HUES6 (cell line): ENCODE measurements around the gene CS.

Experiments
- H3K27ac ChIP-seq: 2 replicates; pipeline ENCODE4 v1.7.0; 2013; ENCODE audit warnings: low read depth, mild to moderate bottlenecking, low read length, inconsistent platforms
- H3K27me3 ChIP-seq: 2 replicates; pipeline ENCODE4 v1.6.1; 2013; ENCODE audit warnings: low read length; ENCODE audit not compliant: control insufficient read depth, insufficient read depth
- H3K36me3 ChIP-seq: 2 replicates; pipeline ENCODE4 v1.6.1; 2013; ENCODE audit warnings: low read length; ENCODE audit not compliant: control insufficient read depth, insufficient read depth
- H3K4me1 ChIP-seq: 2 replicates; pipeline ENCODE4 v1.6.1; 2013; ENCODE audit warnings: low read length; ENCODE audit not compliant: control insufficient read depth, insufficient read depth
- H3K4me3 ChIP-seq: 2 replicates; pipeline ENCODE4 v1.5.1; 2013; ENCODE audit warnings: low read depth, low read length
- H3K9ac ChIP-seq: one replicate; pipeline ENCODE4 v1.6.1; 2013; ENCODE audit warnings: mild to moderate bottlenecking, low read length
- H3K9me3 ChIP-seq: 2 replicates; pipeline ENCODE4 v1.6.1; 2013; ENCODE audit warnings: low read depth, low read length; ENCODE audit not compliant: control insufficient read depth, insufficient read depth

Gene CS

DNA sequence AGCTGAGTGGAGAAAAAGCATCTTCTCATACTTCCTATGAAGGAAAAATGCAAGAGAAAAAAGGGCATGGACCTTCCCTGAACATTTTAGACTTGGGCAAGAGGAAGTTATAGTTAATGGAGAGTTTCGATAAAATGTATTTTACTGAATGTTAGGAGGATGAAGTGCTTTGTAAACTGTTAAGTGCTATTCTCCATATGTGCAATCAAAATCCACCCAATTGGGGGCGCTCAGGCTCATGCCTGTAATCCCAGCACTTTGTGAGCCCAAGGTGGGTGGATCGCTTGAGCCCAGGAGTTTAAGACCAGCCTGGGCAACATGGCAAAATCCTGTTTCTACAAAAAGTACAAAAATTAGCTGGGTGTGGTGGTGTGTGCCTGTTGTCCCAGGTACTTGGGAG is 17.5 kb upstream of the CS start:
- no peak overlapping the region for H3K4me3 ChIP-seq
- peaks cover 48% of the 10 kb centered on the region for H3K36me3 ChIP-seq
- no peak overlapping the region for H3K27ac ChIP-seq
- no peak overlapping the region for H3K9ac ChIP-seq
- no peaks in the 10 kb centered on the region for H3K9me3 ChIP-seq
- no peaks in the 10 kb centered on the region for H3K4me1 ChIP-seq
- H3K27me3 ChIP-seq = no peaks in the 10 kb centered on the region

DNA sequence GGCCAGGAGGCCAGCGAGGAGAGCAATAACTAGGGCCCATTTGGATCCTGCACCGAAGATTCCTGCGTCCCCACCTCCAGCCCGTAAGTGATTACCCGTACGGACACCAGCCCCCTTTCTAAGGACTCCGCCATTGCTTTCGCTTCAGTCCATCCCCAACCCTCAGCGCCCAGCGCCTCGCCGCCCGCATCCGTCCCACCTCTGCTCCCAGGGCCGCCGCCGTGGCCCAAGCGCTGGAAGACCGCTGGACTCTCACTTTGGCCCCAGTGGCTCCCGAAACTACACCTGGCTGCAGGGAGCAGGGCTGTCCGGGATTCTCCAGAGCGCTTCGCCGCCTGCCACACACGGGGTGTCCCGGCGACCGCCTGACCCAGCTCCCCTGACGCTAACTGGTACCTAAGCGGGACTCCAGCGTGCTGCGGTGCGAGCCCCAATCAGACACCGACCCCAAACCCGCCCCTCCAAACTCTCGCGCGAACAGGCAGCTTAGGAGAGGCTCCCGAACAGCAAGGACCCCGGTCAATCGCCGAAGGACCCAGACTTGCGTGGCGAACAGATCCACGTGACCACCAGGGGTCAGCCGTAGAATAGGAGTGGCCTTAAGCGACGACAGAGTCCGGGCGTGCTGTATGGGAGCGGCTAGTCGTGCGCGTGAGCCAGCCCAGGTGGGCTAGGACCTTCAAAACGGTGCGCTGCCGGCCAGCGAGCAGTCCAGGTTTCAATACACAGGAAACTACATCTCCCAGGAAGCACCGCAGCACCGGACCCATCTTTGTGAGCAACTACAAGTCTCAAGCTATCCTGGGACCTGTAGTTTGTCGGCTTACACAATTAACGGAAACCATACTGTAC is 15.7 kb upstream of the CS start, which contains the start of gene CNPY2:
Gene CNPY2 (minus strand): TSS at position 367 of the 852 bp plus-strand sequence. CDS start 771 bp downstream, outside the sequence.
- no peaks in the 10 kb centered on the region for H3K27me3 ChIP-seq
- peak within 1 kb of the TSS; percentile 97 for H3K9ac ChIP-seq
- peak within 1 kb of the TSS; percentile 13 for H3K27ac ChIP-seq
- no peaks in the 10 kb centered on the region for H3K4me1 ChIP-seq
- H3K9me3 ChIP-seq = no peaks in the 10 kb centered on the region
- H3K4me3 ChIP-seq = peak within 1 kb of the TSS; percentile 100
- H3K36me3 ChIP-seq = peaks cover 45% of the 10 kb centered on the region

DNA sequence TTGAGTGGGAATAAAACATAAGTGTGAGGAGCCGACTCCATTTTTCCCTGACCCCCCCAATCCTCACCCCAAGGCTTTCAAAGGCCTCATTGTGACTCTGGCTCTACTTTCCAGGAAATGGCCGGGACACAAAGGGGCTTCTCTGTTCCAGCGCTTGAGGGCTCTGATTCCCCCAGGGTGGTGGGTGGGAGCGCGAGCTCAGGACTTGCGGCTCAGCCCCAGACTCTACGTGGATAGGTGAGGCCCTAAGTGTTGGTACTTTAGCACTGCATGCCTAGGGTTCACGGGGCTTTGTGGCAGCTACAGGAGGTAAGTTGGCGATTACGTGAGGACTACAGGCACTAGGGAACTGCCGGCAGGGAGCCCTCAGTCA is 15.1 kb upstream of the CS start:
- Histone ChIP-seq H3K36me3 (peaks cover 51% of the 10 kb centered on the region), H3K9ac (peak overlapping the region; percentile 97), H3K9me3 (no peaks in the 10 kb centered on the region)

DNA sequence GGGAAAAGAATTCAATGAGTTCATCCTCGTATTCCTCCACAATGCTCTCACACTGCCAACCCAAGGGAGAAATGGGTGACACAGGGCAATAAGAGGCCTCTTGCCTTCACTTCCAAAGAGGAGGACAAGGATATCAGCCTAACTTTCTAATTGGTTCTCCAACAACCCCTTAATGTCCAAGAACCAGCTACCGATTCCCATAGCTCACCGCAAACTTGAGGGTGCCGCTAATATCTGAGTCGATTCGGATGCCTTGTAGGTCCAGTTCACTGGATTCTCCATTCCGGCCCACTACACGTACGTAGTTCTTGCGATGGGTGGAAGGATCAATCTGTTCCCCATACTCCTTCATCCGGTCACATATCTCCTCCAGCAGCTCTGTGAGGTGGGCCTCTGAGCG is 10.9 kb upstream of the CS start:
- Histone ChIP-seq H3K9me3 (no peaks in the 10 kb centered on the region), H3K27ac (no peak overlapping the region), H3K27me3 (no peaks in the 10 kb centered on the region), H3K9ac (no peak overlapping the region), H3K36me3 (peaks cover 66% of the 10 kb centered on the region), H3K4me3 (no peak overlapping the region), H3K4me1 (no peaks in the 10 kb centered on the region)

More for the DNA sequence above, 15.1 kb upstream of the CS start:
- Histone ChIP-seq H3K4me1 (no peaks in the 10 kb centered on the region), H3K4me3 (peak overlapping the region; percentile 100), H3K27ac (peak overlapping the region; percentile 13), H3K27me3 (no peaks in the 10 kb centered on the region)

DNA sequence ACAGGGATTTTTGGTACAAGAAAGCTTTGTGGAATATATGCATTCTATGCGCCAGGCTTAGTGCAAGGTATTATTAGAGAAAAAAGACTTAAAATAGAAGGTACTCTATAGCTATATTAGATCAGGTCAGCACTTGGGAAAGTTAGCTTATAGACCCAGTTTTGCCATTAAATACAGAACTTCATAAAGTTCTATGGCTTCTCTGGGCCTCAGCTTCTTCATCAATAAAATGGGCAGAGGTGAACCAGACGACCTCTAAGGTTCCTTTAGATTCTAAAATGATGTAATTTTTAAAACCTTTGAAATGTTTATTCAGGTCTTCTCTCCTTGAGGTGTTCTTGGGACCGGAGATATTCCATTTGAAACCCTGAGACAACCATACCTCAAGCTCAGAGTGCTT is 8.6 kb upstream of the CS start:
- no peaks in the 10 kb centered on the region for H3K4me1 ChIP-seq
- no peak overlapping the region for H3K27ac ChIP-seq
- H3K9me3 ChIP-seq = no peaks in the 10 kb centered on the region
- no peaks in the 10 kb centered on the region for H3K27me3 ChIP-seq
- H3K4me3 ChIP-seq = no peak overlapping the region
- H3K9ac ChIP-seq = no peak overlapping the region
- H3K36me3 ChIP-seq = peaks cover 69% of the 10 kb centered on the region

DNA sequence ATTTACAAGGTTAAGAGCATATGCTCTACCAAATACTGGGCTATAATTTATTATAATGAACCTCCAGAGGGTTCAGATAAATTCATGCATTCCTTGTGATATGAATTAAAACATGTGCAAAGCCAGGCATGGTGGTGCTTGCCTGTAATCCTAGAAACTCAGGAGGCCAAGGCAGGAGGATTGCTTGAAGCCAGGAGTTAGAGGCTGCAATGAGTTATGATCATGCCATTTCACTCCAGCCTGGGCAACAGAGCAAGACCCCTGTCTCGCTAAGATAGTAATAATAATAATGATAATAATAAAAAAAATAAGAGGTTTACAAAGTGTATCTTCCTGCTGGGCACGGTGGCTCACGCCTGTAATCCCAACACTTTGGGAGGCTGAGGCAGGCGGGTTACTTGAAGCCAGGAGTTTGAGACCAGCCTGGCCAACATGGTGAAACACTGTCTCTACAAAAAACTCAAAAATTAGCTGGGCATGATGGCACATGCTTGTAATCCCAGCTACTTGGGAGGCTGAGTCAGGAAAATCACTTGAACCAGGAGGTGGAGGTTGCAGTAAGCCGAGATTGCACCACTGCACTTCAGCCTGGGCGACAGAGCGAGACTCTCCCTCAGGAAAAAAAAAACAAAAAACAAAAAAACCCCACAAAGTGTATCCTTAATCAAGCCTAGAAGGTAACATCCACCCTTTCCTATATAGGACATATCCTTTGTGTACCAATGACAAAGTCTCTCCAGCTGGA is 7.3 kb upstream of the CS start:
- no peak overlapping the region for H3K4me3 ChIP-seq
- no peak overlapping the region for H3K9ac ChIP-seq
- no peaks in the 10 kb centered on the region for H3K4me1 ChIP-seq
- no peaks in the 10 kb centered on the region for H3K9me3 ChIP-seq
- H3K36me3 ChIP-seq = peaks cover 64% of the 10 kb centered on the region
- no peaks in the 10 kb centered on the region for H3K27me3 ChIP-seq
- H3K27ac ChIP-seq = no peak overlapping the region

DNA sequence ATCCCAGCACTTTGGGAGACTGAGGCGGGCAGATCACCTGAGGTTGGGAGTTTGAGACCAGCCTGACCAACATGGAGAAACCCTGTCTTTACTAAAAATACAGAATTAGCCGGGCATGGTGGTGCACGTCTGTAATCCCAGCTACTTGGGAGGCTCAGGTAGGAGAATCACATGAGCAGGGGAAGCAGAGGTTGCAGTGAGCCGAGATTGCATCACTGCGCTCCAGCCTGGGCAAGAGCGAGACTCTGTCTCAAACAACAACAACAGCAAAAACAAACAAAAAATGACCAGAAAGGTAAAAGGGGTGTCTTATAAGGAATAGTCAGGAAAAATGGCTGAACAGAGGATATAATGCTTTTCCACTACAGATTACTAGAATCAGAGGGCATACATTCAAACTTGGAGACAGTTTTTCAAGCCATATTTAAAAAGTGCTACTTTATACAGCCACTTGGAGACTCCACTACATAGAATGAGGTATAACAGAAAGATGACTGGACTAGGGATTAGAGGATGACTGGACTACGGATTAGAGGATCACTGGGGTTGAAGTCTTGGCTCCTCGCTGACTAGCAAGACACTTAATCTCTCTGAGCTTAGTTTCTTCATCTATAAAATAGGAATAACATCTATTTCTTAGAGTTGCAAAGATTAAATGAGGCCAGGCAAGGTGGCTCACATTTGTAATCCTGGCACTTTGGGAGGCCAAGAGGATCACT is 4.9 kb upstream of the CS start:
- H3K27me3 ChIP-seq = no peaks in the 10 kb centered on the region
- H3K27ac ChIP-seq = no peak overlapping the region
- H3K4me1 ChIP-seq = peaks cover 8% of the 10 kb centered on the region; the same call in 1 of the 2 replicates
- H3K36me3 ChIP-seq = peaks cover 51% of the 10 kb centered on the region
- H3K4me3 ChIP-seq = no peak overlapping the region
- no peak overlapping the region for H3K9ac ChIP-seq
- no peaks in the 10 kb centered on the region for H3K9me3 ChIP-seq

DNA sequence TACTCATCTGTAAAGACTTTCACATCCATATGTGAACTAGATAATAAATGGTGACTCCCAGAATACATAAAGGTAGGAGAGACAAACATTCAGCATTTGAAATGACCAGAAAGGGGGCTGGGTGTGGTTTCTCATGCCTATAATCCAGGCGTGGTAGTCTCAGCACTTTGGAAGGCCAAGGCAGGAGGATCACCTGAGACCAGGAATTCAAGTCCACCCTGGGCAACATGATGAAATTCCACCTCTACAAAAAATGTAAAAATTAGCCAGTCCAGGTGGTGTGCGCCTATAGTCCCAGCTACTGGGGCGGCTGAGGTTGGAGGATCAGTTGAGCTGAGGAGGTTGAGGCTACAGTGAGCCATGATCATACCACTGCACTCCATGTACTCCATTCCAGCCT is 4.1 kb upstream of the CS start:
- H3K27me3 ChIP-seq = no peaks in the 10 kb centered on the region
- no peak overlapping the region for H3K27ac ChIP-seq
- H3K9ac ChIP-seq = no peak overlapping the region
- peaks cover 8% of the 10 kb centered on the region; the same call in 1 of the 2 replicates for H3K4me1 ChIP-seq
- no peak overlapping the region for H3K4me3 ChIP-seq
- peaks cover 46% of the 10 kb centered on the region for H3K36me3 ChIP-seq
- H3K9me3 ChIP-seq = no peaks in the 10 kb centered on the region

DNA sequence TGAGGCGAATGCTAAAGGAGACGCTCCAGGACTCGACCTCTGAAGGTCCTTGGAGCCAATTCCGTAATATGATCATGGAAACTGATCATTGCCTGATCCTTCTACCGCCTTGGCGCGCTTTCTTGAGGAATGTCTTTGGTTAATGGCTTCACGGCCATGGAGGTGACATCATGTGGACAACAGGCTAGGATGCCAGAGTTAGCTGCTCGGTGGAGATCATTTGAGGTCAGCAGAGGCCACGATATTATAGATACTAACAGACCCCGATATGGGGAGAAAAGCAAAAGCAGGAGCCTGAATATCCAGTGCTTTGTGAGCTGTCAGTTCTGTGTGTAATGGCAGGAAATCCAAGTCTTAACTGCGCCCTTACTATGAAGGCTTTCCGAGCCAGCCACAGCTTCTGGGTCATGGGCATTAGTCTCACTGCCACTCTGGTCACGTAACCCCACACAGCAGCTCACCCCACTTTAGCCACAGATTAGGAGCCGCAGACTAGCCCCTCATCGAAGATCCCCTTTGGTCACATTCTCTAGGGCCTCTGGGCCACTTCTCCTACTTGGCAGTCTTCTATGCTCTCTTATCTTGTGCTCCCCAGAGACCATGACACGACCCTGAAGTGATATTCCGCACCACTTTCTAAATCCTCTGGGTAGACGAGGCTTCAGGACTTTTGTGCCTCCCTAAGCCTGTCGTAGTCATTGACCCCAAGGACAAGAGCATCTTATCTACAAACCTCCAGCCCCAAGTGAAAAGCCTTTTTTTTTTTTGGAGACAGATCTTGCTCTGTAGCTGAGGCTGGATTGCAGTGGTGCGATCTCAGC is 724 bp upstream of the CS start:
- H3K36me3 ChIP-seq = peaks cover 46% of the 10 kb centered on the region
- H3K27me3 ChIP-seq = no peaks in the 10 kb centered on the region
- peak overlapping the region; percentile 97 for H3K4me3 ChIP-seq
- H3K27ac ChIP-seq = peak overlapping the region; percentile 57
- H3K9me3 ChIP-seq = no peaks in the 10 kb centered on the region
- H3K9ac ChIP-seq = peak overlapping the region; percentile 74
- H3K4me1 ChIP-seq = peaks cover 8% of the 10 kb centered on the region; the same call in 1 of the 2 replicates

DNA sequence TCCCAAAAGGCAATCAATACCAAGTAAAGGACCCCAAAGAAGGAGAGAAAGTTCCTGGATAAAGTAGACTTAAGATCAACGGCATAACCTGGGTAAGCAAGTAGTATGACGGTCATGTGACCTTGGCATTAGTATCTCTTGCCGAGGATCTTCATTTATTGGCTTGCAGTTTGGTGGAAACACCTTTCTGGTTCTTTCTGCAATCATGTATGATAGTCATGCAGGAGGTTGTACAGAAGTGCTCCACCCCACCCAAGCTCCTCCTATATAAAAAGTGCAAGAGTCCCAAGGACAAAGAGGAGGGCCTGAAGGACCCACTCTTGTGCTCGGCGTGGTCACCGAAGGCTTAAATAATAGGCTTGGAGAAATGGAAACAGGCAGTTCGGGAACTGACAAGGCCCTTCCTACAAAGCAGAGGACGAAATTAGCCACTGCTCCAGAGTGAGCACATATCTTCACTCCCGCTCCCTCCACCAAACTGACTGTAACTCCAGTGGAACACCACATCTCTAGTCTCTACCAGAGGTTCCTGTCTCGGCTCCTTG is 750 bp downstream of the CS start:
- H3K27ac ChIP-seq = peak overlapping the region; percentile 85; the same call in 1 of the 2 replicates
- peak overlapping the region; percentile 97 for H3K4me3 ChIP-seq
- no peaks in the 10 kb centered on the region for H3K27me3 ChIP-seq
- H3K9ac ChIP-seq = peak overlapping the region; percentile 94
- H3K4me1 ChIP-seq = peaks cover 8% of the 10 kb centered on the region; the same call in 1 of the 2 replicates
- peaks cover 39% of the 10 kb centered on the region for H3K36me3 ChIP-seq
- no peaks in the 10 kb centered on the region for H3K9me3 ChIP-seq
